SK-N-SH (cell line): Measurements from ENCODE around the gene TSC22D1.

Experiments used
- CHD2 ChIP-seq: fragments of 150-350 bp; IDR thresholded peaks from 2 replicates; pipeline ENCODE4 v1.6.1; 2018; ENCODE audit warnings: low read length; ENCODE audit not compliant: partially characterized antibody
- CTCF ChIP-seq: fragments of 200-600 bp; sonication (generic); IDR thresholded peaks from 2 replicates; pipeline ENCODE4 v1.6.1; 2017; ENCODE audit warnings: antibody characterized with exemption, mild to moderate bottlenecking, moderate library complexity
- ELF1 ChIP-seq: IDR thresholded peaks from 2 replicates; pipeline ENCODE4 v1.4.0; 2012
- EP300 ChIP-seq, 2 experiments: IDR thresholded peaks; 2 replicates each; pipeline versions ENCODE4 v1.4.0 to v1.6.1; 2012; ENCODE audit warnings: borderline replicate concordance in 1 of 2, low read depth in 1 of 2, low read length in 1 of 2
- EZH2phosphoT487 ChIP-seq: fragments of 200-600 bp; sonication (generic); IDR thresholded peaks from 2 replicates; pipeline ENCODE4 v1.6.1; 2017; ENCODE audit warnings: low read depth, mixed run types, mild to moderate bottlenecking, antibody characterized with exemption, moderate library complexity, borderline replicate concordance
- MXI1 ChIP-seq: IDR thresholded peaks from 2 replicates; pipeline ENCODE4 v1.6.1; 2012; ENCODE audit warnings: mild to moderate bottlenecking, low read depth, low read length, improper control_type of control experiment
- NRF1 ChIP-seq: IDR thresholded peaks from 2 replicates; pipeline ENCODE4 v1.6.1; 2012; ENCODE audit warnings: low read depth, mild to moderate bottlenecking, low read length
- POLR2AphosphoS5 ChIP-seq: IDR thresholded peaks from 2 replicates; pipeline ENCODE4 v1.6.1; 2012; ENCODE audit warnings: low read depth, low read length
- RAD21 ChIP-seq: IDR thresholded peaks from 2 replicates; pipeline ENCODE4 v1.6.1; 2012; ENCODE audit warnings: mild to moderate bottlenecking, low read length
- RCOR1 ChIP-seq: fragments of 150-350 bp; IDR thresholded peaks from 2 replicates; pipeline ENCODE4 v1.6.1; 2017; ENCODE audit warnings: antibody characterized with exemption, low read length
- RFX5 ChIP-seq: IDR thresholded peaks from 2 replicates; pipeline ENCODE4 v1.6.1; 2012; ENCODE audit warnings: mild to moderate bottlenecking, improper control_type of control experiment, low read length
- RXRA ChIP-seq: IDR thresholded peaks from 2 replicates; pipeline ENCODE4 v1.4.0; 2012; ENCODE audit warnings: low read depth, mild to moderate bottlenecking, borderline replicate concordance
- ZBTB33 ChIP-seq: IDR thresholded peaks from 2 replicates; pipeline ENCODE4 v1.4.0; 2012; ENCODE audit warnings: low read depth, borderline replicate concordance

GRCh38 chr13:44508562-44509077, 67.5 kb downstream of the TSC22D1 start:
- TF ChIP-seq RFX5 (no peak), RCOR1 (no peak), EP300 (IDR thresholded peaks at IDR 0.05; ENCODE audit: borderline replicate concordance in 1 of 2, low read depth in 1 of 2, low read length in 1 of 2) (no peak), POLR2AphosphoS5 (no peak), ZBTB33 (no peak), NRF1 (no peak), CTCF (no peak), RAD21 (no peak), EZH2phosphoT487 (no peak), ELF1 (no peak), RXRA (no peak), CHD2 (no peak), MXI1 (no peak)
